Peyer's patch (tissue), 4 donors: Measurements from ENCODE around the gene DCLK2.

Experiments used
- POLR2A ChIP-seq, 2 donors: fragments of 450-650 bp; IDR thresholded peaks; one replicate each; pipeline ENCODE4 v1.5.1; 2017; ENCODE audit warnings: antibody characterized with exemption in 2 of 2, mild to moderate bottlenecking in 2 of 2, moderate library complexity in 2 of 2
- TF ChIP-seq, protein P1 (sequence below), 6 experiments: fragments of 450-650 bp in 4 of 6; fragments of 200-600 bp in 2 of 6; sonication (generic) in 1 of 6; IDR thresholded peaks; one replicate each; pipeline ENCODE4 v1.5.1; 2017 to 2019; ENCODE audit warnings: antibody characterized with exemption in 6 of 6, mild to moderate bottlenecking in 3 of 6, moderate library complexity in 1 of 6

GRCh38 chr4:150037251-150037856 is 40.9 kb upstream of the DCLK2 start:
- TF ChIP-seq, protein P1, sequence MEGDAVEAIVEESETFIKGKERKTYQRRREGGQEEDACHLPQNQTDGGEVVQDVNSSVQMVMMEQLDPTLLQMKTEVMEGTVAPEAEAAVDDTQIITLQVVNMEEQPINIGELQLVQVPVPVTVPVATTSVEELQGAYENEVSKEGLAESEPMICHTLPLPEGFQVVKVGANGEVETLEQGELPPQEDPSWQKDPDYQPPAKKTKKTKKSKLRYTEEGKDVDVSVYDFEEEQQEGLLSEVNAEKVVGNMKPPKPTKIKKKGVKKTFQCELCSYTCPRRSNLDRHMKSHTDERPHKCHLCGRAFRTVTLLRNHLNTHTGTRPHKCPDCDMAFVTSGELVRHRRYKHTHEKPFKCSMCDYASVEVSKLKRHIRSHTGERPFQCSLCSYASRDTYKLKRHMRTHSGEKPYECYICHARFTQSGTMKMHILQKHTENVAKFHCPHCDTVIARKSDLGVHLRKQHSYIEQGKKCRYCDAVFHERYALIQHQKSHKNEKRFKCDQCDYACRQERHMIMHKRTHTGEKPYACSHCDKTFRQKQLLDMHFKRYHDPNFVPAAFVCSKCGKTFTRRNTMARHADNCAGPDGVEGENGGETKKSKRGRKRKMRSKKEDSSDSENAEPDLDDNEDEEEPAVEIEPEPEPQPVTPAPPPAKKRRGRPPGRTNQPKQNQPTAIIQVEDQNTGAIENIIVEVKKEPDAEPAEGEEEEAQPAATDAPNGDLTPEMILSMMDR (IDR thresholded peaks at IDR 0.05): no peak
- no peak for TF ChIP-seq POLR2A (IDR thresholded peaks at IDR 0.05)
